Stimulated activated CD8-positive, alpha-beta memory T cell treated with anti-CD3 and anti-CD28 coated beads, Interleukin-12 subunit alpha, Interleukin-12 subunit beta, amount 100 ng/mL, for 24 hours (primary cell): Measurements from ENCODE around the gene FOXC1.

ENCODE experiments used
- DNase-seq: peaks from one replicate; pipeline ENCODE4 v3.0.0-alpha.2; 2020; ENCODE audit errors: extremely low read depth

The FOXC1 gene

GRCh38 chr6:1612299-1612973 is 2.7 kb downstream of the FOXC1 start:
- no peak for DNase-seq

DNA sequence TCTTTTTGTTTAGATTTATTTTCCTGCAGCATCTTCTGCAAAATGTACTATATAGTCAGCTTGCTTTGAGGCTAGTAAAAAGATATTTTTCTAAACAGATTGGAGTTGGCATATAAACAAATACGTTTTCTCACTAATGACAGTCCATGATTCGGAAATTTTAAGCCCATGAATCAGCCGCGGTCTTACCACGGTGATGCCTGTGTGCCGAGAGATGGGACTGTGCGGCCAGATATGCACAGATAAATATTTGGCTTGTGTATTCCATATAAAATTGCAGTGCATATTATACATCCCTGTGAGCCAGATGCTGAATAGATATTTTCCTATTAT is 3.2 kb downstream of the FOXC1 start:
- no peak for DNase-seq

DNA sequence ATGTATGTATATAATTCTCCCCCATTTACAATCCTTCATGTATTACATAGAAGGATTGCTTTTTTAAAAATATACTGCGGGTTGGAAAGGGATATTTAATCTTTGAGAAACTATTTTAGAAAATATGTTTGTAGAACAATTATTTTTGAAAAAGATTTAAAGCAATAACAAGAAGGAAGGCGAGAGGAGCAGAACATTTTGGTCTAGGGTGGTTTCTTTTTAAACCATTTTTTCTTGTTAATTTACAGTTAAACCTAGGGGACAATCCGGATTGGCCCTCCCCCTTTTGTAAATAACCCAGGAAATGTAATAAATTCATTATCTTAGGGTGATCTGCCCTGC is 3.6 kb downstream of the FOXC1 start:
- DNase-seq = no peak

- no peak for DNase-seq
Observed at GRCh38 chr6:1613688-1614447, 4.2 kb downstream of the FOXC1 start.

- no peak for DNase-seq
Observed at GRCh38 chr6:1614448-1615150, 4.9 kb downstream of the FOXC1 start.

- DNase-seq = no peak
Observed at GRCh38 chr6:1615151-1615852, 5.6 kb downstream of the FOXC1 start.

DNA sequence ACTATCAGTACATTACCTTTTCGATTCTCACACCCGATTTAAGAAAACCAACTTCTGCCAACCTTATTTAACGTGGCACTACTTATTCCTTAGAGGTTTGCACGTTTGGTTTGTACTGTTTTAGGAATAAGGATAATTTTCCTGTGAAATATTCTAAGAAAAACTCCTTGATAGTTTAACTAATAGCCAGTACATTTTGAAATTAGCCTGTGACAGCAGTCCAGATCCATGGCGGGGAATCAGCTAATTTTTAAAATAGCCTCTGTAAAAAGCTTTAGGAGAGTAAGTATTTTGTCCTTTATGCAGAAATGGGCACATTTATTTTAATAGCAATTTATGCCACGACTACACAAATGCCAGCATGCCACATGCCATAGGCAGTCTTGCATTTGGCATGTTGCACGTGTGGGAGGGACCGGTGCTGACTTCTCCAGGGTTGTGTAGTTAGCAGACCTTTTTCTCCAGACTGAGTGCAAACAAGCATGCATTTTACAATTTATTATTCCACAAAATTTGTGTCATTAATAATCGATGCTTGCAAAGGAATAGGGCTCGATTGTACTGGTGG is 6.2 kb downstream of the FOXC1 start:
- DNase-seq = no peak

DNA sequence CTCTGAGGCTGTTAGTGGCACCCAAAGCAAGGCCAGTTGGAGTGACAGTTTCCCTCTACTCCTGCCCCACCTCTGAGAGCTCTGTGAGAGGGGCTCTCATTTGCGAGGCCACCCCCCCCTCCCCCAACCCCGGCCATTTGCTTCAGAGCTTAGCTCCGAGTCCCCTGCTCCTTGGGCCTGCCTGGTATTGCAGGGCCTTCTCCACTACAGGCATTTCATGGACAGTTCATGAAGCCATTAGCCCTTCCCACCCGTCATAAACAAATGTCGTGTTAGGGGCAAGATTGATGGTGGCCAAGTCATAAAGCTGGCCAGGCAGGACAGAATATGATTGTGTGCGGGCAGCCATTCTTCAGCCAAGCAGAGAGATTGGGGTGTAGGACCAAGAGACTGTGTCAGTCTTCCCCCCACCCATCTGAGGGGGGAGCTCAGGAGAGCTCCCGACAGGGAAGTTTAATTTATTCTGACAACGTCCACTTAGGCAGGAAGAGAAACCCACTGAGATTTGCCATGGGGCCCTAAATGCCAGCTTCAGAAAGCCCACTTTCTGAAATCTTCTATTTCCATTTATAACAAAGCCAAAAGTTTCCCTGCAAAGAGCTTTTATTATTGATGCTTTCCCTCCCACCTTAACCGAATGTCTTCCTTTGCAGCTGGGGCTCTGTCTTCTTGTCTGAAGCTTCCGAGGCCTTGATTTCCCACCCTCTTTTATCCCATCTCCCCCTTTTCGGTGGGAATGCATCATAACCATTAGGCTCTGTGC is 7.2 kb downstream of the FOXC1 start:
- DNase-seq = no peak

DNA sequence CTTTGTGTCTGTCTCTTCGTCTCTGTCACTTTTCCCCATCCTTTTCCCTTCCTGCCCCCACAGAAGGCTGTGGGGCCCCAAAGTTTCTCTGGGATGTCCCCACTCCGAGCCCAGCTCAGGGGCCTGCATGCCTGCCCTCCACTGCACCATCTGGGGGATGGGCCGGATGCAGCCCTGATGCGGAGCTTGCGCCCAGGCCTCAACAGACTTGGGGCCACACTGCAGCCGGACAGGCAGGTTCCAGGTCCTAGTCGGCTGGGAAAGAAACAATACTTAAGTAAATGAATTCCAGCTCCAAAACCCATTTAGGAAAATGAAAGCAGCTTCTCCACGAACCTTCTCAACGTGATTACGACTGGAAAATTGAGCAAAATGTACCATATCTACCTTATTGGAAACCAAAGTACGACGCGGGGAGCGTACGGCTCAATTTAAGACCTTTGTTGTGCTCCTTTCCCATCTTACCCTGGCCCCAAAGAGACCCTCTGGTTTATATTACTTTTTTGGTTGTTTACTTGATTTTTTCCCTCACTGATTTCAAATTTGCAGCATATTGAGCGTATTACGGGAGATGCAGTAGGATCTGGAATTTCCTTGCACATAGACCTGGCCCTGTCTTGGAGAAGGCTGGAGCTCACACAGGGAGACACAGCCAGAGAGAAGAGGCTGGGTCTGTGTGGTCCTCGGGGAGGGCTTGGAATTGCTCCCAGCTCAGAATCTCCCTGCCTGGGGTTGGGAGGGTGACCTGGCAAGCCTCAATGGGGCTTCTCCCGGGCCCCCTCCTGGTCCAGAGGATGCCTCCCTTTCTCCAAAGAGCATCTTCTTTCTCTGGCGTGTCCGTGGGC is 8.0 kb downstream of the FOXC1 start:
- DNase-seq = no peak

GRCh38 chr6:1618311-1619097 is 8.8 kb downstream of the FOXC1 start:
- DNase-seq = no peak

- no peak for DNase-seq
Observed at GRCh38 chr6:1619098-1619672, 9.5 kb downstream of the FOXC1 start.

- DNase-seq = no peak
Observed at GRCh38 chr6:1619673-1620503, 10.2 kb downstream of the FOXC1 start.

GRCh38 chr6:1620504-1621069 is 10.9 kb downstream of the FOXC1 start:
- DNase-seq = no peak

- DNase-seq = no peak
Observed at GRCh38 chr6:1621070-1621701, 11.5 kb downstream of the FOXC1 start.

GRCh38 chr6:1622220-1622850 is 12.6 kb downstream of the FOXC1 start:
- no peak for DNase-seq

DNA sequence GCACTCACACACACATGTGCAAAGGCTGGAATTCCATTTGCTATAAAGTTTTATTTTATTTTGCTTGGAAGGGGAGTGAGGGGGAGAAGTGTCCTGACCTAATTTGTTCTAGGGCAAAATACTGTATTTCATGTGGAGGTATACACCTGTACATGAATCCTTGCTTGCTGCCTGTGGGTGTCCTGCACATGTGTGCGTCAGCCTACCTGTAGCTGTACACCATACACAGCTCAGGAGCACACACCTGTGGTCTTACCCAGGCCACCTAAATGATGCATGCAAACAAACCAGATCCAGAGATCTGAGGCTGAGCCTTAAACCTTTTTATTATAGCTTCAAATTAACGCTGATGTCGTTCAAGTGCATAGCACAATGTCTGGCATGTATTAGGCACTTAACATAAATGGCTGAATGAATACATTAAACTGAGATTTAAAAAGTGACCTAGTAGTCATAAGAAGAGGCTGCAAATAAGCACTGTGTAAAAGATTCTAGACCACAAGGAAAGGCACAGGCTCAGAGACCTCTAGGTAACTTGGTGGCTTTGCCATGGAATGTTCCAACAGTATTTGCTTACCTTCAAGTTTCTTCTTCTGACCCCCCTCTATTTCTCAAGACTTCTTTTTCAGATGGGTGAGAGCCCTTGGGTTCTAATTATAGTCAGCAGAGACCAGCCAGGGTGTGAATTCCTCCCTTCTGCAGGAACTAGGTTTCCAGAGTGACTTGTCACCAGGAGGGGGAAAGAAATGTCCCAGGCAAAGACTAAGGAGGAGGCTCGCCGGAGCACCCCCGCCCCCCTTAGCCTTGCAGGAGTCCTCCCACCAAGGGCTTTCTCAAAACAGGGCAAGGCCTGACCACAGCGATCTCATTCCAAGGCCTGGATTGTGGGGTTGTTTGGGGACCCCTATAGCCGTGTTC is 13.4 kb downstream of the FOXC1 start:
- DNase-seq = no peak
